Neural cell (in vitro differentiated cells): Measurements from ENCODE around the gene MSANTD3. TPM values are rescaled to one million over a fixed set of nuclear protein-coding genes. Genes with fewer than 3 reads are reported as not detected.

Source experiments
- H2AFZ ChIP-seq: fragments of 200-600, 300-800 bp; sonication (generic), shearing (Covaris generic); 2 replicates; pipeline ENCODE4 v1.6.0; 2014; ENCODE audit warnings: low read depth, mild to moderate bottlenecking, antibody characterized with exemption, low read length, moderate library complexity
- H3F3A ChIP-seq: fragments of 200-600 bp; shearing (Covaris generic); 2 replicates; pipeline ENCODE4 v1.6.1; 2016; ENCODE audit warnings: mild to moderate bottlenecking, moderate library complexity, mixed read lengths, antibody characterized with exemption, low read length; ENCODE audit not compliant: insufficient read depth, poor library complexity, severe bottlenecking
- H3K27ac ChIP-seq: fragments of 200-600, 300-800 bp; sonication (generic), shearing (Covaris generic); 2 replicates; pipeline ENCODE4 v1.5.1; 2014; ENCODE audit warnings: mild to moderate bottlenecking, low read length, moderate library complexity
- H3K27me3 ChIP-seq: fragments of 300-800, 200-600 bp; sonication (generic), shearing (Covaris generic); 2 replicates; pipeline ENCODE4 v1.6.0; 2014; ENCODE audit warnings: mild to moderate bottlenecking, low read depth, low read length, moderate library complexity; ENCODE audit not compliant: insufficient read depth
- H3K36me3 ChIP-seq: fragments of 300-800, 200-600 bp; sonication (generic), shearing (Covaris generic); 2 replicates; pipeline ENCODE4 v1.5.1; 2014; ENCODE audit warnings: mild to moderate bottlenecking, antibody characterized with exemption, low read length, moderate library complexity; ENCODE audit not compliant: insufficient read depth
- H3K4me2 ChIP-seq: fragments of 300-800, 200-600 bp; sonication (generic), shearing (Covaris generic); 2 replicates; pipeline ENCODE4 v1.6.0; 2014; ENCODE audit warnings: mild to moderate bottlenecking, low read length
- H3K4me3 ChIP-seq: fragments of 300-800, 200-600 bp; sonication (generic), shearing (Covaris generic); 2 replicates; pipeline ENCODE4 v1.5.1; 2014; ENCODE audit warnings: mild to moderate bottlenecking, low read length, moderate library complexity
- H3K79me2 ChIP-seq: fragments of 200-600 bp; shearing (Covaris generic); replicated peaks from 2 replicates; pipeline ENCODE4 v1.6.0; 2014; ENCODE audit warnings: mild to moderate bottlenecking, low read length, moderate library complexity; ENCODE audit not compliant: insufficient read depth
- H3K9ac ChIP-seq: fragments of 300-800, 200-600 bp; sonication (generic), shearing (Covaris generic); 2 replicates; pipeline ENCODE4 v1.6.1; 2016; ENCODE audit warnings: mild to moderate bottlenecking, low read length, mixed read lengths
- H3K9me2 ChIP-seq: fragments of 200-600 bp; shearing (Covaris generic); 2 replicates; pipeline ENCODE4 v1.6.1; 2016; ENCODE audit warnings: mild to moderate bottlenecking, low read length, mixed read lengths; ENCODE audit not compliant: insufficient read depth
- H3K9me3 ChIP-seq: fragments of 200-600, 300-800 bp; sonication (generic), shearing (Covaris generic); 2 replicates; pipeline ENCODE4 v1.6.1; 2016; ENCODE audit warnings: mild to moderate bottlenecking, mixed run types, low read length, moderate library complexity, mixed read lengths
- H4K20me1 ChIP-seq: fragments of 200-600 bp; shearing (Covaris generic); 2 replicates; pipeline ENCODE4 v1.6.1; 2016; ENCODE audit warnings: mild to moderate bottlenecking, mixed run types; ENCODE audit not compliant: insufficient read depth
- EP300 ChIP-seq: fragments of 450-650 bp; conservative IDR thresholded peaks from 2 replicates; pipeline ENCODE4 v1.6.1; 2014; ENCODE audit warnings: antibody characterized with exemption, mild to moderate bottlenecking, moderate library complexity; ENCODE audit not compliant: poor library complexity, severe bottlenecking
- EZH2 ChIP-seq: fragments of 200-600, 300-800 bp; shearing (Covaris generic), sonication (generic); IDR thresholded peaks from 2 replicates; pipeline ENCODE4 v1.6.1; 2014; ENCODE audit warnings: antibody characterized with exemption, low read length, borderline replicate concordance, mild to moderate bottlenecking; ENCODE audit not compliant: insufficient read depth, poor library complexity, severe bottlenecking
- MXI1 ChIP-seq: fragments of 450-650 bp; conservative IDR thresholded peaks from 2 replicates; pipeline ENCODE4 v1.6.1; 2014; ENCODE audit warnings: antibody characterized with exemption, mild to moderate bottlenecking; ENCODE audit not compliant: poor library complexity, severe bottlenecking
- POLR2AphosphoS5 ChIP-seq: IDR thresholded peaks from 2 replicates; pipeline ENCODE4 v1.6.1; 2012
- RAD21 ChIP-seq: fragments of 450-650 bp; conservative IDR thresholded peaks from 2 replicates; pipeline ENCODE4 v1.6.1; 2014; ENCODE audit warnings: antibody characterized with exemption, mild to moderate bottlenecking, moderate library complexity
- SMC3 ChIP-seq: fragments of 450-650 bp; conservative IDR thresholded peaks from 2 replicates; pipeline ENCODE4 v1.6.1; 2014; ENCODE audit warnings: antibody characterized with exemption, mild to moderate bottlenecking, moderate library complexity; ENCODE audit not compliant: poor library complexity
- TAF1 ChIP-seq: IDR thresholded peaks from 2 replicates; pipeline ENCODE4 v1.6.1; 2012; ENCODE audit warnings: low read depth
- polyA plus RNA-seq: library from polyadenylated mRNA; depleted of rRNA; stranded (reverse); fragments of >200 nt; gene quantifications from 2 replicates; pipeline ENCODE4 v1.2.3, GENCODE V29; 2014
- TF ChIP-seq, protein P1 (sequence below): IDR thresholded peaks from 2 replicates; pipeline ENCODE4 v1.6.1; 2012; ENCODE audit warnings: borderline replicate concordance
- TF ChIP-seq, protein P2 (sequence below): fragments of 450-650 bp; IDR thresholded peaks from 2 replicates; pipeline ENCODE4 v1.5.1; 2014; ENCODE audit warnings: antibody characterized with exemption, mild to moderate bottlenecking, moderate library complexity; ENCODE audit not compliant: poor library complexity, severe bottlenecking

The MSANTD3 gene
- polyA plus RNA-seq, 1 donor from 2014 or later, result 82.6 TPM

DNA sequence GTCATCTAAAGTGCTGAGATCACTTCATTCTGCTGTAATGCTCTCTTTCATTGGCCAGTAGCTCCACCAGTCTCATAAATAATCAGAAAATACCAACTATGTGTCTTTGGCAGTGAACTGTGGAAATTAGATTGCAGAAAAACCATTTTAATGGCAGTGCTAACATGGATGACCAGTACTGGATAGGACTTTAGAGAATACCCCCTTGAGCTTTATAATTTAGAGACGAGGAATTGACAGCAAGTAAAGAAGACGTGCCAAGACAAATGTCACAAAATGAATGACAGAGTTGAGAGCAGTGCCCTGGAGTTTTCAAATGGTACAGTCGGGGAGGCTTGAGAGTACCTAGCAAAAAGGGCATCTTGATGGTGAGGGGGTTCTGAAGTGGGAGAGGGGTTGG, 5.8 kb downstream of the MSANTD3 start:
- Histone ChIP-seq H3K9me2 (no peaks in the 10 kb centered on the region), H3K27me3 (no peaks in the 10 kb centered on the region), H2AFZ (no peak overlapping the region), H3K27ac (no peak overlapping the region), H3K9me3 (no peaks in the 10 kb centered on the region), H3K4me2 (no peak overlapping the region), H3K36me3 (no peaks in the 10 kb centered on the region), H3K4me3 (no peak overlapping the region), H3K79me2 (peaks cover 77% of the 10 kb centered on the region), H4K20me1 (no peaks in the 10 kb centered on the region), H3K9ac (no peak overlapping the region), H3F3A (peaks cover 2% of the 10 kb centered on the region)
- TF ChIP-seq POLR2AphosphoS5, result no peak
- TF ChIP-seq, protein P1, sequence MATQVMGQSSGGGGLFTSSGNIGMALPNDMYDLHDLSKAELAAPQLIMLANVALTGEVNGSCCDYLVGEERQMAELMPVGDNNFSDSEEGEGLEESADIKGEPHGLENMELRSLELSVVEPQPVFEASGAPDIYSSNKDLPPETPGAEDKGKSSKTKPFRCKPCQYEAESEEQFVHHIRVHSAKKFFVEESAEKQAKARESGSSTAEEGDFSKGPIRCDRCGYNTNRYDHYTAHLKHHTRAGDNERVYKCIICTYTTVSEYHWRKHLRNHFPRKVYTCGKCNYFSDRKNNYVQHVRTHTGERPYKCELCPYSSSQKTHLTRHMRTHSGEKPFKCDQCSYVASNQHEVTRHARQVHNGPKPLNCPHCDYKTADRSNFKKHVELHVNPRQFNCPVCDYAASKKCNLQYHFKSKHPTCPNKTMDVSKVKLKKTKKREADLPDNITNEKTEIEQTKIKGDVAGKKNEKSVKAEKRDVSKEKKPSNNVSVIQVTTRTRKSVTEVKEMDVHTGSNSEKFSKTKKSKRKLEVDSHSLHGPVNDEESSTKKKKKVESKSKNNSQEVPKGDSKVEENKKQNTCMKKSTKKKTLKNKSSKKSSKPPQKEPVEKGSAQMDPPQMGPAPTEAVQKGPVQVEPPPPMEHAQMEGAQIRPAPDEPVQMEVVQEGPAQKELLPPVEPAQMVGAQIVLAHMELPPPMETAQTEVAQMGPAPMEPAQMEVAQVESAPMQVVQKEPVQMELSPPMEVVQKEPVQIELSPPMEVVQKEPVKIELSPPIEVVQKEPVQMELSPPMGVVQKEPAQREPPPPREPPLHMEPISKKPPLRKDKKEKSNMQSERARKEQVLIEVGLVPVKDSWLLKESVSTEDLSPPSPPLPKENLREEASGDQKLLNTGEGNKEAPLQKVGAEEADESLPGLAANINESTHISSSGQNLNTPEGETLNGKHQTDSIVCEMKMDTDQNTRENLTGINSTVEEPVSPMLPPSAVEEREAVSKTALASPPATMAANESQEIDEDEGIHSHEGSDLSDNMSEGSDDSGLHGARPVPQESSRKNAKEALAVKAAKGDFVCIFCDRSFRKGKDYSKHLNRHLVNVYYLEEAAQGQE, result no peak
- no peak for TF ChIP-seq RAD21
- no peak for TF ChIP-seq SMC3
- no peak for TF ChIP-seq TAF1
- no peak for TF ChIP-seq MXI1
- TF ChIP-seq, protein P2, sequence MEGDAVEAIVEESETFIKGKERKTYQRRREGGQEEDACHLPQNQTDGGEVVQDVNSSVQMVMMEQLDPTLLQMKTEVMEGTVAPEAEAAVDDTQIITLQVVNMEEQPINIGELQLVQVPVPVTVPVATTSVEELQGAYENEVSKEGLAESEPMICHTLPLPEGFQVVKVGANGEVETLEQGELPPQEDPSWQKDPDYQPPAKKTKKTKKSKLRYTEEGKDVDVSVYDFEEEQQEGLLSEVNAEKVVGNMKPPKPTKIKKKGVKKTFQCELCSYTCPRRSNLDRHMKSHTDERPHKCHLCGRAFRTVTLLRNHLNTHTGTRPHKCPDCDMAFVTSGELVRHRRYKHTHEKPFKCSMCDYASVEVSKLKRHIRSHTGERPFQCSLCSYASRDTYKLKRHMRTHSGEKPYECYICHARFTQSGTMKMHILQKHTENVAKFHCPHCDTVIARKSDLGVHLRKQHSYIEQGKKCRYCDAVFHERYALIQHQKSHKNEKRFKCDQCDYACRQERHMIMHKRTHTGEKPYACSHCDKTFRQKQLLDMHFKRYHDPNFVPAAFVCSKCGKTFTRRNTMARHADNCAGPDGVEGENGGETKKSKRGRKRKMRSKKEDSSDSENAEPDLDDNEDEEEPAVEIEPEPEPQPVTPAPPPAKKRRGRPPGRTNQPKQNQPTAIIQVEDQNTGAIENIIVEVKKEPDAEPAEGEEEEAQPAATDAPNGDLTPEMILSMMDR, result no peak
- no peak for TF ChIP-seq EP300
- no peak for TF ChIP-seq EZH2

DNA sequence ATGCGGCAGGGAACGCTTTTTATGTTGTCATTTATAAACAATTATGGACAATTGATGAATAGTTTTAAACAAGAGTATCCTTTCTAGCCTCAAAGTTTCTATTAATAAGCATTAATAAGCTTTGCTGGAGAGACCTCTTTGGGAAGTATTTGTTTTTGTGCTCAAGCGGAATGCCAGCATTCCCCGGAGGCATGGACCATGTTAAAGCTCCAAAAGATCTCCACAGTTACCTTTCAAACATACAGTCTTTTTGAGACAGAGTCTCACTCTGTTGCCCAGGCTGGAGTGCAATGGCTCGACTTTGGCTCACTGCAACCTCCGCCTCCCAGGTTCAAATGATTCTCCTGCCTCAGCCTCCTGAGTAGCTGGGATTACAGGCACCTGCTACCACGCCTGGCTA, 9.6 kb downstream of the MSANTD3 start:
- H2AFZ ChIP-seq, result no peak overlapping the region
- no peak overlapping the region for H3K9ac ChIP-seq
- peaks cover 2% of the 10 kb centered on the region for H3F3A ChIP-seq
- TF ChIP-seq MXI1 (no peak), SMC3 (no peak), RAD21 (no peak)
- TF ChIP-seq, protein P1, result no peak
- TF ChIP-seq, protein P2, result no peak
- H3K4me3 ChIP-seq, result no peak overlapping the region
- peaks cover 59% of the 10 kb centered on the region for H3K79me2 ChIP-seq
- no peaks in the 10 kb centered on the region for H3K27me3 ChIP-seq
- H3K36me3 ChIP-seq, result no peaks in the 10 kb centered on the region
- H3K9me2 ChIP-seq, result no peaks in the 10 kb centered on the region
- H4K20me1 ChIP-seq, result no peaks in the 10 kb centered on the region
- H3K4me2 ChIP-seq, result no peak overlapping the region
- H3K27ac ChIP-seq, result no peak overlapping the region
- H3K9me3 ChIP-seq, result no peaks in the 10 kb centered on the region
